Epithelial cell of esophagus (primary cell): ENCODE data around the gene BRMS1.
A peak's percentile ranks its signal among the peaks of the same experiment; 100 is the strongest.
"Not testable (repeated sequence)": the region's sequence is repeated elsewhere in the genome, so short reads cannot be mapped to it uniquely, and the experiment has no call there.

Experiments used
- DNase-seq: peaks from one replicate; pipeline ENCODE4 v3.0.0; 2010; ENCODE audit warnings: low read depth
- H3K4me3 ChIP-seq: 2 replicates; pipeline ENCODE4 v1.5.1; 2011; ENCODE audit warnings: mild to moderate bottlenecking, low read length, control low read depth
- CTCF ChIP-seq: IDR thresholded peaks from 2 replicates; pipeline ENCODE4 v1.5.1; 2011; ENCODE audit warnings: low read depth, mild to moderate bottlenecking, low read length, control low read depth, inconsistent platforms; ENCODE audit not compliant: insufficient read depth; ENCODE audit errors: missing control alignments

Gene BRMS1

GRCh38 chr11:66360406-66361073 is 15.6 kb upstream of the BRMS1 start:
- no peak for DNase-seq
- H3K4me3 ChIP-seq = no peak overlapping the region
- TF ChIP-seq CTCF = no peak

GRCh38 chr11:66359662-66360087 is 14.8 kb upstream of the BRMS1 start:
- TF ChIP-seq CTCF = no peak
- DNase-seq = no peak
- no peak overlapping the region for H3K4me3 ChIP-seq

GRCh38 chr11:66350560-66351235 is 5.8 kb upstream of the BRMS1 start:
- DNase-seq, H3K4me3 ChIP-seq: not testable (repeated sequence)

GRCh38 chr11:66349084-66349386 is 4.1 kb upstream of the BRMS1 start:
- H3K4me3 ChIP-seq = no peak overlapping the region
- DNase-seq = no peak
- TF ChIP-seq CTCF = no peak

- DNase-seq = peak; percentile 87
- TF ChIP-seq CTCF = no peak
- H3K4me3 ChIP-seq = peak within 1 kb of the TSS; percentile 91
Measured at GRCh38 chr11:66347425-66348276, 2.7 kb upstream of the BRMS1 start, which contains the start of gene B4GAT1. Gene B4GAT1 (minus strand): TSS chr11:66347629. CDS start chr11:66347545, 84 bp downstream.

- peak overlapping the region; percentile 91 for H3K4me3 ChIP-seq
- TF ChIP-seq CTCF = no peak
- DNase-seq = no peak
Measured at GRCh38 chr11:66346476-66347424, 1.8 kb upstream of the BRMS1 start.

GRCh38 chr11:66345316-66345649 is 379 bp upstream of the BRMS1 start:
- peak overlapping the region; percentile 91 for H3K4me3 ChIP-seq
- no peak for DNase-seq
- TF ChIP-seq CTCF = no peak
